HepG2 (cell line): ENCODE results near the gene VAV2. TPM values are rescaled to one million over a fixed set of nuclear protein-coding genes. Genes with fewer than 3 reads are reported as not detected.

Experiments
- AGO1 ChIP-seq: fragments of 200-400 bp; formaldehyde crosslinking; IDR thresholded peaks from 2 replicates; pipeline ENCODE4 v1.6.1; 2017; ENCODE audit warnings: mild to moderate bottlenecking, low read depth, low read length, moderate library complexity; ENCODE audit not compliant: poor library complexity, severe bottlenecking
- AKAP8 ChIP-seq: sonication (generic); formaldehyde crosslinking; IDR thresholded peaks from 2 replicates; pipeline ENCODE4 v1.5.1; 2020; ENCODE audit warnings: mild to moderate bottlenecking, missing genetic modification reagents
- ATF7-NPFF ChIP-seq: sonication (generic); formaldehyde crosslinking; IDR thresholded peaks from 2 replicates; pipeline ENCODE4 v1.8.1; 2023; ENCODE audit warnings: mild to moderate bottlenecking, low read depth, missing genetic modification reagents, moderate library complexity
- EED ChIP-seq: sonication (generic); formaldehyde crosslinking; IDR thresholded peaks from 2 replicates; pipeline ENCODE4 v1.5.0; 2020; ENCODE audit warnings: mild to moderate bottlenecking, missing genetic modification reagents
- ELF4 ChIP-seq: sonication (generic); formaldehyde crosslinking; IDR thresholded peaks from 2 replicates; pipeline ENCODE4 v1.5.0; 2020; ENCODE audit warnings: missing genetic modification reagents, mild to moderate bottlenecking, moderate library complexity, borderline replicate concordance
- ETV5 ChIP-seq: IDR thresholded peaks from 2 replicates; pipeline ENCODE4 v1.6.1; 2018; ENCODE audit warnings: missing biosample characterization, missing genetic modification reagents, inconsistent platforms, borderline replicate concordance
- FOXK1 ChIP-seq: sonication (generic); formaldehyde crosslinking; IDR thresholded peaks from 2 replicates; pipeline ENCODE4 v1.4.0; 2020; ENCODE audit warnings: low read depth, missing genetic modification reagents, borderline replicate concordance
- GATA4 ChIP-seq: sonication (generic); IDR thresholded peaks from 2 replicates; pipeline ENCODE4 v1.6.1; 2016; ENCODE audit warnings: antibody characterized with exemption, low read depth, borderline replicate concordance
- GZF1 ChIP-seq: sonication (generic); formaldehyde crosslinking; IDR thresholded peaks from 2 replicates; pipeline ENCODE4 v1.5.1; 2020; ENCODE audit warnings: mild to moderate bottlenecking, missing genetic modification reagents
- MED13 ChIP-seq: sonication (generic); formaldehyde crosslinking; IDR thresholded peaks from 2 replicates; pipeline ENCODE4 v1.5.0; 2020; ENCODE audit warnings: missing genetic modification reagents
- NCOA1 ChIP-seq: sonication (generic); formaldehyde crosslinking; IDR thresholded peaks from 2 replicates; pipeline ENCODE4 v1.9.0; 2021; ENCODE audit warnings: missing genetic modification reagents
- NR3C1 ChIP-seq: sonication (generic); formaldehyde crosslinking; IDR thresholded peaks from 2 replicates; pipeline ENCODE4 v1.4.0; 2020; ENCODE audit warnings: missing genetic modification reagents
- TCF7 ChIP-seq: sonication (generic); IDR thresholded peaks from 2 replicates; pipeline ENCODE4 v1.6.1; 2016; ENCODE audit warnings: antibody characterized with exemption, low read depth
- ZFP90 ChIP-seq: sonication (generic); formaldehyde crosslinking; IDR thresholded peaks from 2 replicates; pipeline ENCODE4 v1.8.0; 2022; ENCODE audit warnings: missing genetic modification reagents, mild to moderate bottlenecking, inconsistent platforms, borderline replicate concordance
- ZNF24 ChIP-seq: fragments of 450-650 bp; IDR thresholded peaks from 2 replicates; pipeline ENCODE4 v1.6.1; 2017; ENCODE audit warnings: antibody characterized with exemption, mild to moderate bottlenecking
- ZNF3 ChIP-seq: IDR thresholded peaks from 2 replicates; pipeline ENCODE4 v1.7.0; 2017; ENCODE audit warnings: inconsistent platforms
- ZNF441 ChIP-seq: sonication (generic); formaldehyde crosslinking; IDR thresholded peaks from 2 replicates; pipeline ENCODE4 v1.7.0; 2021; ENCODE audit warnings: missing genetic modification reagents, borderline replicate concordance
- ZNF768 ChIP-seq: sonication (generic); formaldehyde crosslinking; IDR thresholded peaks from 2 replicates; pipeline ENCODE4 v1.4.0; 2020; ENCODE audit warnings: missing genetic modification reagents
- polyA plus RNA-seq, 8 experiments: library from polyadenylated mRNA; depleted of rRNA in 3 of 8; stranded (reverse) in 7 of 8; unstranded in 1 of 8; fragments of >200 nt; fragmentation: Illumina TruSeq in 4 of 8; extraction: Trizol in 4 of 8; gene quantifications; 2 replicates each; pipeline versions ENCODE4 v1.2.1 to v1.2.3, GENCODE V29; 2011 to 2016; ENCODE audit warnings: low read depth in 4 of 8, missing spikeins in 1 of 8, mixed read lengths in 1 of 8; ENCODE audit not compliant: insufficient read depth in 1 of 8
- total RNA-seq, 5 experiments: library from RNA; depleted of rRNA; stranded (reverse); fragments of >200 nt; fragmentation: Illumina TruSeq; extraction: Trizol; gene quantifications; 2 replicates each; pipeline ENCODE4 v1.2.3, GENCODE V29; 2016; ENCODE audit warnings: low read depth in 1 of 5
- TF ChIP-seq, protein P1 (sequence below): sonication (generic); formaldehyde crosslinking; IDR thresholded peaks from 2 replicates; pipeline ENCODE4 v1.9.0; 2021; ENCODE audit warnings: missing genetic modification reagents, borderline replicate concordance
- TF ChIP-seq, protein P2 (sequence below): sonication (generic); formaldehyde crosslinking; IDR thresholded peaks from 2 replicates; pipeline ENCODE4 v1.5.1; 2020; ENCODE audit warnings: mild to moderate bottlenecking, moderate library complexity, missing genetic modification reagents
- TF ChIP-seq, protein P3 (sequence below): IDR thresholded peaks from 2 replicates; pipeline ENCODE4 v1.4.0; 2020; ENCODE audit warnings: mild to moderate bottlenecking, missing genetic modification reagents

The VAV2 gene
- total and polyA plus RNA-seq, 2 of the 13 experiments (the other 11 are each of a cell fraction or from before 2014, with no cell fraction given) = 22.5 to 22.9 TPM

DNA sequence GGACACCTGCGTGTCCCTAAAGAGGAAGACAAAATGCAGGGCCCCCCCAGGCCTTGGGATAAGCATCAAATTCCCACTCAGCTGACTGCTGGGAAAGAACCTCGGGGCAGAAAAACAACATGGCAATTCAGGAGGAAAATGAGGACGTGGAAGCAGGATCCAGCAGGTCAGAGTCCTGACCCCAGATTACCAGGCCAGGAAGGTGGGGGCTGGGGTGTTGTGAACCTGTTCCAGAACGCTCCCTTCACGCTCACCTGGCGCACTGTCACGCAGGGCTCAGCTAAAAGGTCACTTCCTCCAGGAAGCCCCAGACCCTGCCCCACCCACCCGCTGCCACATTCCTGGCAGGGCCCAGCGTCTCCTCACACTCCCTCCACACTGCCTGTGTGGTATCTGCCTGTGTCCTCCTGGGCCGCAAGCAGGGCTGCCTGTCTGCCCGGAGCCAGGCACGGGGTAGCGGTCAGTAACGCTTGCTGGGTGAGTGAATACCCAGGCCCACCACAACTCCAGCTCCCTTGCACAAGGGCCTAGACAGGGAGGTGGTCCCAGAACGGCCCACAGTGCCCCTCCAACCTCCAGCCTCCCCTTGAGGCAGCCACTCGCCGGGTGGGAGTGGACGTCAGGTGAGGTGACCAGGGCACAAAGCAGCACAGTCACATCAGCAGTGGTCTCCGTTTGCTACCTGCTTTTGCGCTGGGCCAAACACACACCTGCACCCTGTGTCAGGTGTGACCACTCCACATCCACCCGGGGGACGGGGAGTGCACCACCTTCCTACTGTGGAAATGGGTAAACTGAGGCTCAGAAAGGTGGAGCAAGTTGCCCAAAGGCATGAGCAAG lies 18.1 kb downstream of the VAV2 start (continued):
- TF ChIP-seq ZNF3 (CRISPR knock-in tag) (no peak), EED (CRISPR knock-in tag) (no peak), ETV5 (CRISPR knock-in tag) (peak; percentile 74), ELF4 (CRISPR knock-in tag) (no peak), AGO1 (no peak), ZNF441 (CRISPR knock-in tag) (no peak; the same call in 1 of the 2 replicates), ZNF768 (CRISPR knock-in tag) (no peak), ATF7-NPFF (CRISPR knock-in tag) (no peak), NCOA1 (CRISPR knock-in tag) (no peak), MED13 (CRISPR knock-in tag) (no peak), TCF7 (no peak), ZNF24 (no peak), AKAP8 (CRISPR knock-in tag) (no peak; the same call in 1 of the 2 replicates), NR3C1 (CRISPR knock-in tag) (no peak), FOXK1 (CRISPR knock-in tag) (no peak), GZF1 (CRISPR knock-in tag) (no peak), ZFP90 (no peak), GATA4 (no peak)
- TF ChIP-seq, protein P1, sequence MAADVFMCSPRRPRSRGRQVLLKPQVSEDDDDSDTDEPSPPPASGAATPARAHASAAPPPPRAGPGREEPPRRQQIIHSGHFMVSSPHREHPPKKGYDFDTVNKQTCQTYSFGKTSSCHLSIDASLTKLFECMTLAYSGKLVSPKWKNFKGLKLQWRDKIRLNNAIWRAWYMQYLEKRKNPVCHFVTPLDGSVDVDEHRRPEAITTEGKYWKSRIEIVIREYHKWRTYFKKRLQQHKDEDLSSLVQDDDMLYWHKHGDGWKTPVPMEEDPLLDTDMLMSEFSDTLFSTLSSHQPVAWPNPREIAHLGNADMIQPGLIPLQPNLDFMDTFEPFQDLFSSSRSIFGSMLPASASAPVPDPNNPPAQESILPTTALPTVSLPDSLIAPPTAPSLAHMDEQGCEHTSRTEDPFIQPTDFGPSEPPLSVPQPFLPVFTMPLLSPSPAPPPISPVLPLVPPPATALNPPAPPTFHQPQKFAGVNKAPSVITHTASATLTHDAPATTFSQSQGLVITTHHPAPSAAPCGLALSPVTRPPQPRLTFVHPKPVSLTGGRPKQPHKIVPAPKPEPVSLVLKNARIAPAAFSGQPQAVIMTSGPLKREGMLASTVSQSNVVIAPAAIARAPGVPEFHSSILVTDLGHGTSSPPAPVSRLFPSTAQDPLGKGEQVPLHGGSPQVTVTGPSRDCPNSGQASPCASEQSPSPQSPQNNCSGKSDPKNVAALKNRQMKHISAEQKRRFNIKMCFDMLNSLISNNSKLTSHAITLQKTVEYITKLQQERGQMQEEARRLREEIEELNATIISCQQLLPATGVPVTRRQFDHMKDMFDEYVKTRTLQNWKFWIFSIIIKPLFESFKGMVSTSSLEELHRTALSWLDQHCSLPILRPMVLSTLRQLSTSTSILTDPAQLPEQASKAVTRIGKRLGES (CRISPR knock-in tag) = no peak
- TF ChIP-seq, protein P2, sequence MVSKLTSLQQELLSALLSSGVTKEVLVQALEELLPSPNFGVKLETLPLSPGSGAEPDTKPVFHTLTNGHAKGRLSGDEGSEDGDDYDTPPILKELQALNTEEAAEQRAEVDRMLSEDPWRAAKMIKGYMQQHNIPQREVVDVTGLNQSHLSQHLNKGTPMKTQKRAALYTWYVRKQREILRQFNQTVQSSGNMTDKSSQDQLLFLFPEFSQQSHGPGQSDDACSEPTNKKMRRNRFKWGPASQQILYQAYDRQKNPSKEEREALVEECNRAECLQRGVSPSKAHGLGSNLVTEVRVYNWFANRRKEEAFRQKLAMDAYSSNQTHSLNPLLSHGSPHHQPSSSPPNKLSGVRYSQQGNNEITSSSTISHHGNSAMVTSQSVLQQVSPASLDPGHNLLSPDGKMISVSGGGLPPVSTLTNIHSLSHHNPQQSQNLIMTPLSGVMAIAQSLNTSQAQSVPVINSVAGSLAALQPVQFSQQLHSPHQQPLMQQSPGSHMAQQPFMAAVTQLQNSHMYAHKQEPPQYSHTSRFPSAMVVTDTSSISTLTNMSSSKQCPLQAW (CRISPR knock-in tag) = peak; percentile 65; the same call in 1 of the 2 replicates
- TF ChIP-seq, protein P3, sequence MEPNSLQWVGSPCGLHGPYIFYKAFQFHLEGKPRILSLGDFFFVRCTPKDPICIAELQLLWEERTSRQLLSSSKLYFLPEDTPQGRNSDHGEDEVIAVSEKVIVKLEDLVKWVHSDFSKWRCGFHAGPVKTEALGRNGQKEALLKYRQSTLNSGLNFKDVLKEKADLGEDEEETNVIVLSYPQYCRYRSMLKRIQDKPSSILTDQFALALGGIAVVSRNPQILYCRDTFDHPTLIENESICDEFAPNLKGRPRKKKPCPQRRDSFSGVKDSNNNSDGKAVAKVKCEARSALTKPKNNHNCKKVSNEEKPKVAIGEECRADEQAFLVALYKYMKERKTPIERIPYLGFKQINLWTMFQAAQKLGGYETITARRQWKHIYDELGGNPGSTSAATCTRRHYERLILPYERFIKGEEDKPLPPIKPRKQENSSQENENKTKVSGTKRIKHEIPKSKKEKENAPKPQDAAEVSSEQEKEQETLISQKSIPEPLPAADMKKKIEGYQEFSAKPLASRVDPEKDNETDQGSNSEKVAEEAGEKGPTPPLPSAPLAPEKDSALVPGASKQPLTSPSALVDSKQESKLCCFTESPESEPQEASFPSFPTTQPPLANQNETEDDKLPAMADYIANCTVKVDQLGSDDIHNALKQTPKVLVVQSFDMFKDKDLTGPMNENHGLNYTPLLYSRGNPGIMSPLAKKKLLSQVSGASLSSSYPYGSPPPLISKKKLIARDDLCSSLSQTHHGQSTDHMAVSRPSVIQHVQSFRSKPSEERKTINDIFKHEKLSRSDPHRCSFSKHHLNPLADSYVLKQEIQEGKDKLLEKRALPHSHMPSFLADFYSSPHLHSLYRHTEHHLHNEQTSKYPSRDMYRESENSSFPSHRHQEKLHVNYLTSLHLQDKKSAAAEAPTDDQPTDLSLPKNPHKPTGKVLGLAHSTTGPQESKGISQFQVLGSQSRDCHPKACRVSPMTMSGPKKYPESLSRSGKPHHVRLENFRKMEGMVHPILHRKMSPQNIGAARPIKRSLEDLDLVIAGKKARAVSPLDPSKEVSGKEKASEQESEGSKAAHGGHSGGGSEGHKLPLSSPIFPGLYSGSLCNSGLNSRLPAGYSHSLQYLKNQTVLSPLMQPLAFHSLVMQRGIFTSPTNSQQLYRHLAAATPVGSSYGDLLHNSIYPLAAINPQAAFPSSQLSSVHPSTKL (CRISPR knock-in tag) = peak; percentile 25; the same call in 1 of the 2 replicates
